CD4-positive, alpha-beta T cell treated with Interleukin-17A for 1 hour (primary cell): ENCODE measurements around the gene BAHD1.
A peak's percentile ranks its signal among the peaks of the same experiment; 100 is the strongest.

Experiments
- DNase-seq: peaks from one replicate; pipeline ENCODE4 v3.0.0-alpha.2; 2020

The BAHD1 gene

GRCh38 chr15:40446144-40446543 is 5.4 kb downstream of the BAHD1 start:
- DNase-seq = no peak

GRCh38 chr15:40448354-40448753 is 7.6 kb downstream of the BAHD1 start:
- no peak for DNase-seq

- no peak for DNase-seq
Measured at GRCh38 chr15:40449275-40449674, 8.5 kb downstream of the BAHD1 start.

GRCh38 chr15:40450047-40450446 is 9.3 kb downstream of the BAHD1 start:
- DNase-seq = no peak

GRCh38 chr15:40451527-40452158 is 10.9 kb downstream of the BAHD1 start:
- no peak for DNase-seq

GRCh38 chr15:40452296-40453090 is 11.7 kb downstream of the BAHD1 start:
- DNase-seq = no peak

- DNase-seq = peak; percentile 45
Measured at GRCh38 chr15:40453941-40454340, 13.2 kb downstream of the BAHD1 start.

GRCh38 chr15:40454904-40455391 is 14.2 kb downstream of the BAHD1 start:
- DNase-seq = no peak

- no peak for DNase-seq
Measured at GRCh38 chr15:40456299-40456712, 15.6 kb downstream of the BAHD1 start.

GRCh38 chr15:40456738-40457137 is 16.0 kb downstream of the BAHD1 start:
- DNase-seq = no peak

- no peak for DNase-seq
Measured at GRCh38 chr15:40458495-40459371, 18.0 kb downstream of the BAHD1 start.

- no peak for DNase-seq
Measured at GRCh38 chr15:40459391-40460015, 18.8 kb downstream of the BAHD1 start.

GRCh38 chr15:40460404-40460803 is 19.7 kb downstream of the BAHD1 start:
- no peak for DNase-seq

- DNase-seq = no peak
Measured at GRCh38 chr15:40461958-40462357, 21.2 kb downstream of the BAHD1 start.

GRCh38 chr15:40463279-40463678 is 22.5 kb downstream of the BAHD1 start:
- no peak for DNase-seq

- no peak for DNase-seq
Measured at GRCh38 chr15:40463886-40464545, 23.3 kb downstream of the BAHD1 start.

GRCh38 chr15:40464595-40465185 is 23.9 kb downstream of the BAHD1 start:
- DNase-seq = no peak

- no peak for DNase-seq
Measured at GRCh38 chr15:40465939-40466338, 25.2 kb downstream of the BAHD1 start.

GRCh38 chr15:40466426-40467260 is 25.9 kb downstream of the BAHD1 start:
- no peak for DNase-seq

- no peak for DNase-seq
Measured at GRCh38 chr15:40467261-40467615, 26.5 kb downstream of the BAHD1 start.

GRCh38 chr15:40468898-40469331 is 28.2 kb downstream of the BAHD1 start:
- no peak for DNase-seq
